IMR-90 (cell line): ENCODE results near the gene ALDOB. TPM values are rescaled to one million over a fixed set of nuclear protein-coding genes. Genes with fewer than 3 reads are reported as not detected.

Experiments used
- ATAC-seq: fragments of 200-7000 bp; cut with Tn5 transposase; 2 replicates; pipeline ENCODE4 v1.9.1; 2020; ENCODE audit warnings: low read depth, mild to moderate bottlenecking, moderate library complexity
- BruUV-seq: library from RNA; stranded (reverse); fragments of 400-500 nt; replicated peaks from 2 replicates; lab custom pipeline; 2021; lab: Mats Ljungman, UMichigan
- CTCF ChIA-PET: fragments of 300-600 bp; formaldehyde crosslinking; extraction: SDS; loops from one replicate; lab custom pipeline; 2021; ENCODE audit warnings: antibody characterized with exemption; lab: Yijun Ruan, JAX
- POLR2A ChIA-PET: fragments of 300-600 bp; sonication (Branson Sonifier 250); formaldehyde crosslinking; loops from one replicate; lab custom pipeline; 2022; ENCODE audit warnings: antibody characterized with exemption; ENCODE audit not compliant: unreplicated experiment; lab: Charles Lee
- DNase-seq: peaks from one replicate; pipeline ENCODE4 v3.0.0; 2013
- H2AFZ ChIP-seq: replicated peaks from 2 replicates; pipeline ENCODE3; 2013; ENCODE audit warnings: low read length, mild to moderate bottlenecking; ENCODE audit not compliant: poor library complexity
- H2AK5ac ChIP-seq: 2 replicates; pipeline ENCODE4 v1.6.1; 2013; ENCODE audit warnings: low read depth, low read length, inconsistent platforms
- H2AK9ac ChIP-seq: replicated peaks from 2 replicates; pipeline ENCODE3; 2013; ENCODE audit warnings: mild to moderate bottlenecking, low read depth, low read length, moderate library complexity; ENCODE audit not compliant: poor library complexity
- H2BK120ac ChIP-seq: 2 replicates; pipeline ENCODE4 v1.6.1; 2013; ENCODE audit warnings: low read depth, low read length, inconsistent platforms
- H2BK15ac ChIP-seq: 3 replicates; pipeline ENCODE4 v1.6.1; 2013; ENCODE audit warnings: low read depth, low read length, inconsistent platforms
- H2BK20ac ChIP-seq: 2 replicates; pipeline ENCODE4 v1.6.1; 2013; ENCODE audit warnings: low read depth, mild to moderate bottlenecking, inconsistent platforms, low read length, moderate library complexity
- H2BK5ac ChIP-seq: 2 replicates; pipeline ENCODE4 v1.6.1; 2013; ENCODE audit warnings: mild to moderate bottlenecking, low read depth, low read length, inconsistent platforms; ENCODE audit not compliant: poor library complexity, severe bottlenecking
- H3K14ac ChIP-seq: replicated peaks from 2 replicates; pipeline ENCODE4 v1.6.1; 2013; ENCODE audit warnings: low read depth, low read length, inconsistent platforms
- H3K18ac ChIP-seq: 2 replicates; pipeline ENCODE4 v1.6.1; 2013; ENCODE audit warnings: low read depth, low read length, control low read depth
- H3K23ac ChIP-seq: 2 replicates; pipeline ENCODE4 v1.6.1; 2013; ENCODE audit warnings: low read depth, low read length, inconsistent platforms
- H3K27ac ChIP-seq: 2 replicates; pipeline ENCODE4 v1.5.1; 2013; ENCODE audit warnings: mild to moderate bottlenecking, control low read depth, low read length; ENCODE audit not compliant: insufficient read depth
- H3K27me3 ChIP-seq: 2 replicates; pipeline ENCODE4 v1.6.1; 2013; ENCODE audit warnings: low read length; ENCODE audit not compliant: control insufficient read depth, insufficient read depth
- H3K36me3 ChIP-seq: 2 replicates; pipeline ENCODE4 v1.6.1; 2013; ENCODE audit warnings: low read length, mixed read lengths; ENCODE audit not compliant: control insufficient read depth, insufficient read depth
- H3K4ac ChIP-seq: 2 replicates; pipeline ENCODE4 v1.6.1; 2013; ENCODE audit warnings: low read depth, low read length, inconsistent platforms
- H3K4me1 ChIP-seq: 2 replicates; pipeline ENCODE4 v1.6.1; 2013; ENCODE audit warnings: low read length, mixed read lengths; ENCODE audit not compliant: control insufficient read depth, insufficient read depth
- H3K4me2 ChIP-seq: 2 replicates; pipeline ENCODE4 v1.6.1; 2013; ENCODE audit warnings: low read depth, mild to moderate bottlenecking, control low read depth, low read length, moderate library complexity
- H3K4me3 ChIP-seq: 2 replicates; pipeline ENCODE4 v1.5.1; 2013; ENCODE audit warnings: low read depth, mild to moderate bottlenecking, control low read depth, low read length, moderate library complexity; ENCODE audit not compliant: insufficient read depth
- H3K56ac ChIP-seq: 2 replicates; pipeline ENCODE4 v1.6.1; 2013; ENCODE audit warnings: low read length, inconsistent platforms; ENCODE audit not compliant: insufficient read depth; ENCODE audit errors: extremely low read depth
- H3K79me1 ChIP-seq, 2 experiments: 2 replicates each; pipeline ENCODE4 v1.6.1; 2013; ENCODE audit warnings: low read length in 2 of 2, inconsistent platforms in 1 of 2, low read depth in 1 of 2
- H3K9ac ChIP-seq: 2 replicates; pipeline ENCODE4 v1.6.1; 2013; ENCODE audit warnings: low read depth, low read length, control low read depth
- H3K9me1 ChIP-seq: 2 replicates; pipeline ENCODE4 v1.6.1; 2013; ENCODE audit warnings: low read length, inconsistent platforms; ENCODE audit not compliant: insufficient read depth
- H3K9me3 ChIP-seq: 2 replicates; pipeline ENCODE4 v1.6.1; 2013; ENCODE audit warnings: low read length; ENCODE audit not compliant: control insufficient read depth, insufficient read depth
- H4K20me1 ChIP-seq: 2 replicates; pipeline ENCODE4 v1.6.1; 2013; ENCODE audit warnings: low read length, inconsistent platforms; ENCODE audit not compliant: insufficient read depth
- H4K5ac ChIP-seq: 2 replicates; pipeline ENCODE4 v1.6.1; 2013; ENCODE audit warnings: mild to moderate bottlenecking, low read depth, low read length, control low read depth
- H4K8ac ChIP-seq, 2 experiments: 2 replicates each; pipeline ENCODE4 v1.6.1; 2013; ENCODE audit warnings: low read depth in 2 of 2, low read length in 2 of 2, control low read depth in 1 of 2, inconsistent platforms in 1 of 2
- H4K91ac ChIP-seq: 2 replicates; pipeline ENCODE4 v1.6.1; 2013; ENCODE audit warnings: low read depth, low read length, inconsistent platforms; ENCODE audit not compliant: insufficient read depth
- BHLHE40 ChIP-seq: fragments of 150-350 bp; IDR thresholded peaks from 2 replicates; pipeline ENCODE4 v1.6.1; 2016; ENCODE audit warnings: mild to moderate bottlenecking, low read depth, low read length
- CHD1 ChIP-seq: IDR thresholded peaks from 2 replicates; pipeline ENCODE4 v1.6.1; 2012; ENCODE audit warnings: low read depth, low read length, improper control_type of control experiment
- FOS ChIP-seq: fragments of 150-350 bp; IDR thresholded peaks from 2 replicates; pipeline ENCODE4 v1.6.1; 2016; ENCODE audit warnings: low read depth, low read length
- MAFK ChIP-seq: IDR thresholded peaks from 2 replicates; pipeline ENCODE4 v1.6.1; 2012; ENCODE audit warnings: low read depth, low read length, improper control_type of control experiment
- MAZ ChIP-seq: IDR thresholded peaks from 2 replicates; pipeline ENCODE4 v1.6.1; 2012; ENCODE audit warnings: low read depth, mild to moderate bottlenecking, low read length, improper control_type of control experiment, moderate library complexity, borderline replicate concordance
- MXI1 ChIP-seq: IDR thresholded peaks from 2 replicates; pipeline ENCODE4 v1.6.1; 2012; ENCODE audit warnings: low read depth, mild to moderate bottlenecking, low read length, moderate library complexity, borderline replicate concordance
- NFE2L2 ChIP-seq: fragments of 150-350 bp; IDR thresholded peaks from 2 replicates; pipeline ENCODE4 v1.6.1; 2016; ENCODE audit warnings: low read depth, mild to moderate bottlenecking, low read length
- POLR2A ChIP-seq: IDR thresholded peaks from 2 replicates; pipeline ENCODE4 v1.6.1; 2012; ENCODE audit warnings: mild to moderate bottlenecking, low read depth, low read length
- RAD21 ChIP-seq: IDR thresholded peaks from 2 replicates; pipeline ENCODE4 v1.6.1; 2012; ENCODE audit warnings: low read length, improper control_type of control experiment
- RCOR1 ChIP-seq: IDR thresholded peaks from 2 replicates; pipeline ENCODE4 v1.6.1; 2012; ENCODE audit warnings: mild to moderate bottlenecking, low read length, improper control_type of control experiment; ENCODE audit not compliant: insufficient replicate concordance
- RFX5 ChIP-seq: IDR thresholded peaks from 2 replicates; pipeline ENCODE4 v1.8.0; 2012; ENCODE audit warnings: low read depth, mild to moderate bottlenecking, low read length, moderate library complexity
- SMC3 ChIP-seq: fragments of 150-350 bp; IDR thresholded peaks from 2 replicates; pipeline ENCODE4 v1.6.1; 2016; ENCODE audit warnings: low read depth, mild to moderate bottlenecking, antibody characterized with exemption, low read length, moderate library complexity
- WGBS, 2 experiments: methylation state at CpG; one replicate each; pipeline versions ENCODE4 v1.1.5 to v1.1.7; 2013; ENCODE audit warnings: missing lambda C conversion rate in 2 of 2; ENCODE audit not compliant: insufficient read length in 1 of 2; ENCODE audit errors: extremely low coverage in 2 of 2; 5-methylcytosine and 5-hydroxymethylcytosine counted together
- dilution Hi-C: fragments of 300-500 bp; cut with HindIII; formaldehyde crosslinking; loops from one replicate; pipeline ENCODE4 v1.14.3; 2018; ENCODE audit warnings: low sequenced_read_pairs; ENCODE audit not compliant: unreplicated experiment
- in situ Hi-C: fragments of 300-500 bp; cut with MboI; formaldehyde crosslinking; loops from 3 replicates; pipeline ENCODE4 v1.14.3; 2019; ENCODE audit warnings: low sequenced_read_pairs, inconsistent platforms, mixed read lengths
- intact Hi-C: fragments of 100-400 bp; cut with micrococcal nuclease; formaldehyde crosslinking; loops from 2 replicates; pipeline ENCODE4 v1.10.0; 2022
- polyA plus RNA-seq, 3 experiments: library from polyadenylated mRNA; depleted of rRNA; stranded (reverse); fragments of >200 nt; gene quantifications; 2 replicates each; pipeline ENCODE4 v1.2.3, GENCODE V29; 2012; ENCODE audit warnings: low replicate concordance in 1 of 3
- total RNA-seq: library from RNA; depleted of rRNA; stranded (reverse); fragments of >200 nt; gene quantifications from 2 replicates; pipeline ENCODE4 v1.2.3, GENCODE V29; 2012
- TF ChIP-seq, protein P1 (sequence below): fragments of 150-350 bp; IDR thresholded peaks from 2 replicates; pipeline ENCODE4 v1.6.1; 2016; ENCODE audit warnings: low read depth, mild to moderate bottlenecking, low read length, moderate library complexity, borderline replicate concordance
- TF ChIP-seq, protein P2 (sequence below): fragments of 150-350 bp; IDR thresholded peaks from 2 replicates; pipeline ENCODE4 v1.6.1; 2017; ENCODE audit warnings: mild to moderate bottlenecking, antibody characterized with exemption, low read length, low read depth

Gene ALDOB
- total and polyA plus RNA-seq, 2 of the 4 experiments (the other 2 are of a cell fraction) = not detected

DNA sequence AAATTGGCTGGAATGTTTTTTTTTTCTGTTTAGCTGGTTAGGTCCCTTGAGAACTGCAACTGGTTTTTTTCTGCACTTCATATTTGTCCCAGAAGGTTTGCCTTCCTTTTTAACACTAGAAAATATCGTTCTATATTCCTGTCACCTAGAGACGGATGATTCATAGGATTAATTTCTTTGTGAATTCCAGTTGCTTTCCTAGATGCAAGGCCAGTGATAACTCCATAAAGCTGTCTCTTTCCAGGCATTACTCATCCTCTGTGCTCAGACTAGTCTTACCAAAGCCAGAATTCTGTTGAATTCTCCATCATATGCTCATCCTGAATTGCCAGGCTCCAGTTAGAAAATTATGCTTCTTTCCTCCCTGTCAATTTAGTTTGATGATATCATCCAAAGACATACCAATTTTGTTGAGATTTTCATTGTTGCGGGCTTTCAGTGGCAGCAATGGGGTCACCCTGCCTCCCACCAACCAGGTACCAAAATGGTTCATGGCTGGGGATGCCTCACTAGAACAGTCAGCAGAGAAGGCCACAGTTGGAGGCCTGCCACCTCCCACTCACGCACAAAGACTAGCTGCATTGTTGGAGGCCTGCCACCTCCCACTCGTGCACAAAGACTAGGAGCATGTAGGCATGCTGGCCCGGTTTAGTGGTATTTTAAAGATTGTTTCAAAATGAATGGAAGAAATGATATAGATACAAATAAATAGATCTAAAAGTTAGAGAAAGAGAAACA lies 59.3 kb downstream of the ALDOB start:
- intact Hi-C loops (no loop called here), dilution Hi-C loops (no loop called here), in situ Hi-C loops (no loop called here)
- Histone ChIP-seq H3K27me3 (no peaks in the 10 kb centered on the region), H3K27ac (no peak overlapping the region), H2BK20ac (no peak overlapping the region), H2AK9ac (no peak overlapping the region), H3K9me1 (no peaks in the 10 kb centered on the region), H3K23ac (no peak overlapping the region), H3K79me1 (no peaks in the 10 kb centered on the region), H2AK5ac (no peak overlapping the region), H2AFZ (no peak overlapping the region), H4K5ac (no peak overlapping the region), H3K9me3 (no peaks in the 10 kb centered on the region), H4K20me1 (no peaks in the 10 kb centered on the region), H3K4me2 (no peak overlapping the region), H3K36me3 (no peaks in the 10 kb centered on the region), H3K18ac (no peak overlapping the region), H3K56ac (no peak overlapping the region), H3K9ac (no peak overlapping the region), H2BK120ac (no peak overlapping the region), H3K4me1 (0 out of 2 replicates have a peak, but pooled peaks cover 2% of the 10 kb centered on the region), H2BK15ac (no peak overlapping the region), H2BK5ac (no peak overlapping the region), H3K14ac (no peak overlapping the region), H3K4me3 (no peak overlapping the region), H4K8ac (no peak overlapping the region), H3K4ac (no peak overlapping the region), H4K91ac (no peak overlapping the region)
- no peak for ATAC-seq
- DNase-seq = peak; percentile 63
- TF ChIP-seq CHD1 = no peak
- no peak for TF ChIP-seq RCOR1
- TF ChIP-seq MAZ = no peak
- no peak for TF ChIP-seq RAD21
- TF ChIP-seq POLR2A = no peak
- no peak for TF ChIP-seq FOS
- no peak for TF ChIP-seq MAFK
- no peak for TF ChIP-seq NFE2L2
- no peak for TF ChIP-seq RFX5
- no peak for TF ChIP-seq BHLHE40
- no peak for TF ChIP-seq MXI1
- TF ChIP-seq, protein P1, sequence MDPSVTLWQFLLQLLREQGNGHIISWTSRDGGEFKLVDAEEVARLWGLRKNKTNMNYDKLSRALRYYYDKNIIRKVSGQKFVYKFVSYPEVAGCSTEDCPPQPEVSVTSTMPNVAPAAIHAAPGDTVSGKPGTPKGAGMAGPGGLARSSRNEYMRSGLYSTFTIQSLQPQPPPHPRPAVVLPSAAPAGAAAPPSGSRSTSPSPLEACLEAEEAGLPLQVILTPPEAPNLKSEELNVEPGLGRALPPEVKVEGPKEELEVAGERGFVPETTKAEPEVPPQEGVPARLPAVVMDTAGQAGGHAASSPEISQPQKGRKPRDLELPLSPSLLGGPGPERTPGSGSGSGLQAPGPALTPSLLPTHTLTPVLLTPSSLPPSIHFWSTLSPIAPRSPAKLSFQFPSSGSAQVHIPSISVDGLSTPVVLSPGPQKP = no peak
- TF ChIP-seq, protein P2, sequence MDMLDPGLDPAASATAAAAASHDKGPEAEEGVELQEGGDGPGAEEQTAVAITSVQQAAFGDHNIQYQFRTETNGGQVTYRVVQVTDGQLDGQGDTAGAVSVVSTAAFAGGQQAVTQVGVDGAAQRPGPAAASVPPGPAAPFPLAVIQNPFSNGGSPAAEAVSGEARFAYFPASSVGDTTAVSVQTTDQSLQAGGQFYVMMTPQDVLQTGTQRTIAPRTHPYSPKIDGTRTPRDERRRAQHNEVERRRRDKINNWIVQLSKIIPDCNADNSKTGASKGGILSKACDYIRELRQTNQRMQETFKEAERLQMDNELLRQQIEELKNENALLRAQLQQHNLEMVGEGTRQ = no peak
- no peak for TF ChIP-seq SMC3
- BruUV-seq = no TSS peak
- POLR2A ChIA-PET = no interaction called here
- WGBS, 2 experiments = 83% methylated on average over 2 of the region's 6 CpGs; no CpG with 5 or more reads in 1 of the 2 experiments
- CTCF ChIA-PET = interaction anchor here (1.5 kb wide), 1 partner anchor 12 kb away, joined by 5 read pairs; no protein-coding TSS in a partner anchor
